H1 (cell line): ENCODE data around the gene MTMR6. TPM values are rescaled to one million over a fixed set of nuclear protein-coding genes. Genes with fewer than 3 reads are reported as not detected.

Experiments used
- CTCF ChIA-PET: fragments of 300-600 bp; sonication (Branson Sonifier 250); formaldehyde crosslinking; loops from one replicate; lab custom pipeline; 2021; ENCODE audit not compliant: partially characterized antibody; lab: Charles Lee
- POLR2A ChIA-PET: fragments of 300-600 bp; sonication (Branson Sonifier 250); formaldehyde crosslinking; loops from one replicate; lab custom pipeline; 2021; ENCODE audit warnings: inconsistent platforms; ENCODE audit not compliant: partially characterized antibody; lab: Charles Lee
- DNase-seq, 2 experiments: peaks; one replicate each; pipeline versions ENCODE4 v3.0.0 to v3.0.0-alpha.2; 2010 to 2022; ENCODE audit warnings: low spot score in 2 of 2, low read depth in 1 of 2, mixed read lengths in 1 of 2
- FAIRE-seq: peaks from 2 replicates; lab custom pipeline; 2011; peaks lifted over from hg19 to GRCh38; lab: Jason Lieb, UNC
- H2AFZ ChIP-seq: 2 replicates; pipeline ENCODE4 v1.8.1; 2012; ENCODE audit warnings: low read length, inconsistent platforms
- H2AK5ac ChIP-seq: 2 replicates; pipeline ENCODE4 v1.6.1; 2013; ENCODE audit warnings: low read depth, low read length
- H2BK120ac ChIP-seq: replicated peaks from 2 replicates; pipeline ENCODE3; 2013; ENCODE audit warnings: low read depth, low read length, inconsistent platforms
- H2BK12ac ChIP-seq: 2 replicates; pipeline ENCODE4 v1.6.1; 2013; ENCODE audit warnings: low read depth, low read length
- H2BK15ac ChIP-seq: 2 replicates; pipeline ENCODE4 v1.6.1; 2013; ENCODE audit warnings: low read length
- H2BK20ac ChIP-seq: 2 replicates; pipeline ENCODE4 v1.6.1; 2013; ENCODE audit warnings: low read length
- H2BK5ac ChIP-seq: 2 replicates; pipeline ENCODE4 v1.6.1; 2013; ENCODE audit warnings: low read depth, low read length
- H3K14ac ChIP-seq: 2 replicates; pipeline ENCODE4 v1.6.1; 2013; ENCODE audit warnings: inconsistent platforms; ENCODE audit not compliant: insufficient read length
- H3K18ac ChIP-seq: 2 replicates; pipeline ENCODE4 v1.6.1; 2013; ENCODE audit warnings: low read length; ENCODE audit errors: extremely low read depth
- H3K23ac ChIP-seq: 2 replicates; pipeline ENCODE4 v1.6.1; 2013; ENCODE audit warnings: inconsistent platforms; ENCODE audit not compliant: insufficient read length
- H3K23me2 ChIP-seq: 2 replicates; pipeline ENCODE4 v1.6.1; 2013; ENCODE audit warnings: low read depth, low read length
- H3K27ac ChIP-seq: 2 replicates; pipeline ENCODE4 v1.6.1; 2011; ENCODE audit warnings: low read depth, low read length, inconsistent platforms
- H3K27me3 ChIP-seq, 4 experiments: replicated peaks in 1 of 4; 1 replicate in 1 of 4; 2 replicates in 3 of 4; pipeline versions ENCODE4 v1.6.1 to v1.8.1; 2011 to 2013; ENCODE audit warnings: low read length in 3 of 4, mild to moderate bottlenecking in 3 of 4, inconsistent platforms in 2 of 4, mixed read lengths in 2 of 4, moderate library complexity in 1 of 4; ENCODE audit not compliant: control insufficient read depth in 3 of 4, insufficient read depth in 3 of 4; ENCODE audit errors: extremely low read depth in 1 of 4
- H3K36me3 ChIP-seq, 4 experiments: 2 replicates each; pipeline versions ENCODE4 v1.6.1 to v1.8.1; 2011 to 2013; ENCODE audit warnings: mild to moderate bottlenecking in 4 of 4, low read length in 3 of 4, moderate library complexity in 2 of 4, control low read depth in 1 of 4, inconsistent platforms in 1 of 4; ENCODE audit not compliant: insufficient read depth in 4 of 4, control insufficient read depth in 2 of 4
- H3K4ac ChIP-seq: replicated peaks from 2 replicates; pipeline ENCODE3; 2013; ENCODE audit warnings: low read length, low read depth, mixed read lengths, inconsistent platforms; ENCODE audit not compliant: insufficient read length
- H3K4me1 ChIP-seq, 4 experiments: replicated peaks in 1 of 4; 1 replicate in 1 of 4; 2 replicates in 3 of 4; pipeline versions ENCODE4 v1.6.1 to v1.8.1; 2011 to 2013; ENCODE audit warnings: low read length in 3 of 4, inconsistent platforms in 2 of 4, mixed read lengths in 1 of 4; ENCODE audit not compliant: insufficient read depth in 4 of 4, control insufficient read depth in 3 of 4
- H3K4me2 ChIP-seq, 2 experiments: 2 replicates each; pipeline versions ENCODE4 v1.6.1 to v1.8.1; 2011 to 2013; ENCODE audit warnings: low read depth in 2 of 2, low read length in 2 of 2, control low read depth in 1 of 2, inconsistent platforms in 1 of 2, mild to moderate bottlenecking in 1 of 2; ENCODE audit not compliant: insufficient read depth in 1 of 2
- H3K4me3 ChIP-seq, 4 experiments: fragments of 200-600, 300-600 bp in 1 of 4; sonication (generic), shearing (Covaris generic), sonication (Bioruptor Twin) in 1 of 4; 2 replicates each; pipeline versions ENCODE4 v1.5.1 to v1.8.1; 2011 to 2016; ENCODE audit warnings: low read length in 4 of 4, low read depth in 3 of 4, control low read depth in 2 of 4, inconsistent platforms in 2 of 4, mild to moderate bottlenecking in 2 of 4, mixed read lengths in 1 of 4, moderate library complexity in 1 of 4; ENCODE audit not compliant: insufficient read depth in 2 of 4; ENCODE audit errors: extremely low read depth in 1 of 4
- H3K56ac ChIP-seq: replicated peaks from 2 replicates; pipeline ENCODE3; 2013; ENCODE audit warnings: low read depth, mild to moderate bottlenecking, mixed read lengths, low read length, inconsistent platforms; ENCODE audit not compliant: insufficient read length
- H3K79me1 ChIP-seq: 2 replicates; pipeline ENCODE4 v1.6.1; 2013; ENCODE audit warnings: low read depth, low read length, control low read depth
- H3K79me2 ChIP-seq, 2 experiments: 2 replicates each; pipeline versions ENCODE4 v1.6.1 to v1.8.1; 2012 to 2013; ENCODE audit warnings: low read length in 2 of 2, mild to moderate bottlenecking in 2 of 2, inconsistent platforms in 1 of 2; ENCODE audit not compliant: insufficient read depth in 2 of 2, control insufficient read depth in 1 of 2
- H3K9ac ChIP-seq, 4 experiments: replicated peaks in 1 of 4; 1 replicate in 1 of 4; 2 replicates in 3 of 4; pipeline versions ENCODE4 v1.6.1 to v1.8.1; 2011 to 2013; ENCODE audit warnings: low read depth in 3 of 4, low read length in 3 of 4, control low read depth in 2 of 4, mild to moderate bottlenecking in 2 of 4, moderate library complexity in 2 of 4, inconsistent platforms in 1 of 4; ENCODE audit errors: extremely low read depth in 1 of 4
- H3K9me3 ChIP-seq, 2 experiments: 2 replicates each; pipeline versions ENCODE4 v1.6.1 to v1.8.1; 2012 to 2013; ENCODE audit warnings: mild to moderate bottlenecking in 2 of 2, moderate library complexity in 2 of 2, control low read depth in 1 of 2, inconsistent platforms in 1 of 2, low read depth in 1 of 2, low read length in 1 of 2, mixed read lengths in 1 of 2; ENCODE audit not compliant: insufficient read depth in 2 of 2
- H4K20me1 ChIP-seq, 2 experiments: replicated peaks in 1 of 2; 2 replicates each; pipeline versions ENCODE3 to v1.8.1; 2011 to 2013; ENCODE audit warnings: inconsistent platforms in 2 of 2, low read length in 2 of 2, mild to moderate bottlenecking in 1 of 2; ENCODE audit not compliant: insufficient read depth in 2 of 2, control insufficient read depth in 1 of 2
- H4K5ac ChIP-seq: 2 replicates; pipeline ENCODE4 v1.6.1; 2013; ENCODE audit warnings: low read length, low read depth, mixed read lengths, inconsistent platforms; ENCODE audit not compliant: insufficient read length
- H4K8ac ChIP-seq: 2 replicates; pipeline ENCODE4 v1.8.0; 2013; ENCODE audit warnings: mild to moderate bottlenecking, moderate library complexity, low read length, inconsistent platforms; ENCODE audit not compliant: insufficient read depth; ENCODE audit errors: extremely low read depth
- H4K91ac ChIP-seq: replicated peaks from 2 replicates; pipeline ENCODE3; 2013; ENCODE audit warnings: low read length, mixed read lengths, inconsistent platforms; ENCODE audit not compliant: insufficient read length
- ASH2L ChIP-seq: fragments of 200-600, 300-600 bp; sonication (generic); IDR thresholded peaks from one replicate; pipeline ENCODE4 v1.7.1; 2017; ENCODE audit warnings: low read length
- CHD1 ChIP-seq: IDR thresholded peaks from 2 replicates; pipeline ENCODE4 v1.6.1; 2012; ENCODE audit warnings: low read depth, low read length, improper control_type of control experiment
- CREB1 ChIP-seq: IDR thresholded peaks from 2 replicates; pipeline ENCODE4 v1.6.1; 2012; ENCODE audit warnings: inconsistent platforms
- EZH2 ChIP-seq: fragments of 200-600 bp; sonication (generic); IDR thresholded peaks from 2 replicates; pipeline ENCODE4 v1.7.1; 2012; ENCODE audit warnings: low read depth, mild to moderate bottlenecking, moderate library complexity, low read length, inconsistent platforms; ENCODE audit not compliant: severe bottlenecking
- GTF2F1 ChIP-seq: IDR thresholded peaks from 2 replicates; pipeline ENCODE4 v1.6.1; 2012; ENCODE audit warnings: low read depth, low read length, improper control_type of control experiment, borderline replicate concordance
- HDAC2 ChIP-seq, 2 experiments: fragments of 300-600 bp in 1 of 2; sonication (generic) in 1 of 2; IDR thresholded peaks; 2 replicates each; pipeline ENCODE4 v1.6.1; 2011 to 2012; ENCODE audit warnings: low read depth in 2 of 2, low read length in 2 of 2, mild to moderate bottlenecking in 2 of 2, moderate library complexity in 2 of 2, borderline replicate concordance in 1 of 2, inconsistent platforms in 1 of 2
- HDAC6 ChIP-seq: IDR thresholded peaks from one replicate; pipeline ENCODE4 v1.7.1; 2012; ENCODE audit warnings: low read depth, mild to moderate bottlenecking, inconsistent platforms, low read length, moderate library complexity
- KDM5A ChIP-seq: fragments of 200-600 bp; IDR thresholded peaks from 2 replicates; pipeline ENCODE4 v1.7.1; 2012; ENCODE audit warnings: mild to moderate bottlenecking, low read length, inconsistent platforms, mixed read lengths
- NRF1 ChIP-seq: IDR thresholded peaks from 2 replicates; pipeline ENCODE4 v1.6.1; 2011; ENCODE audit warnings: mild to moderate bottlenecking, low read depth, low read length, improper control_type of control experiment
- RNF2 ChIP-seq: fragments of 200-900, 300-1000 bp; sonication (generic); IDR thresholded peaks from 2 replicates; pipeline ENCODE4 v1.7.1; 2016; ENCODE audit warnings: borderline replicate concordance, low read depth, mild to moderate bottlenecking, antibody characterized with exemption, low read length; ENCODE audit not compliant: poor library complexity, severe bottlenecking; ENCODE audit errors: missing control alignments
- SP2 ChIP-seq: IDR thresholded peaks from 2 replicates; pipeline ENCODE4 v1.6.1; 2012; ENCODE audit warnings: mild to moderate bottlenecking, low read length, inconsistent platforms
- TAF1 ChIP-seq: IDR thresholded peaks from 2 replicates; pipeline ENCODE4 v1.6.1; 2011; ENCODE audit warnings: mild to moderate bottlenecking, low read depth, low read length
- WGBS, 2 experiments: shearing (Covaris generic) in 1 of 2; methylation state at CpG; one replicate each; pipeline versions ENCODE4 v1.1.6 to v1.1.7; 2013 to 2015; ENCODE audit warnings: low lambda C conversion rate in 2 of 2, mixed read lengths in 2 of 2, inconsistent platforms in 1 of 2, low coverage in 1 of 2, missing lambda C conversion rate in 1 of 2; ENCODE audit not compliant: insufficient replicate concordance in 2 of 2, insufficient coverage in 1 of 2, insufficient read length in 1 of 2; ENCODE audit errors: extremely low coverage in 1 of 2, missing lambda C conversion rate in 1 of 2; 5-methylcytosine and 5-hydroxymethylcytosine counted together
- polyA plus RNA-seq, 7 experiments: library from polyadenylated mRNA; depleted of rRNA in 3 of 7; stranded (reverse) in 5 of 7; unstranded in 2 of 7; fragments of >200 nt in 5 of 7; fragments of 200-250 nt in 2 of 7; gene quantifications; 1 replicate in 5 of 7; 2 replicates in 1 of 7; 4 replicates in 1 of 7; pipeline versions ENCODE4 v1.2.1 to v1.2.3, GENCODE V29; 2011 to 2013; ENCODE audit warnings: missing spikeins in 2 of 7, mixed read lengths in 2 of 7
- total RNA-seq: library from RNA; stranded (reverse); fragmentation: NEBNext Ultra II Directional; extraction: Animal tissue kit (Norgen Biotek cat#: 25700); gene quantifications from 2 replicates; pipeline ENCODE4 v1.2.1, GENCODE V29; 2021

Gene MTMR6
- total and polyA plus RNA-seq, 2 of the 8 experiments (the other 6 are each of a cell fraction or from before 2014, with no cell fraction given) = 2.1 to 8.4 TPM

DNA sequence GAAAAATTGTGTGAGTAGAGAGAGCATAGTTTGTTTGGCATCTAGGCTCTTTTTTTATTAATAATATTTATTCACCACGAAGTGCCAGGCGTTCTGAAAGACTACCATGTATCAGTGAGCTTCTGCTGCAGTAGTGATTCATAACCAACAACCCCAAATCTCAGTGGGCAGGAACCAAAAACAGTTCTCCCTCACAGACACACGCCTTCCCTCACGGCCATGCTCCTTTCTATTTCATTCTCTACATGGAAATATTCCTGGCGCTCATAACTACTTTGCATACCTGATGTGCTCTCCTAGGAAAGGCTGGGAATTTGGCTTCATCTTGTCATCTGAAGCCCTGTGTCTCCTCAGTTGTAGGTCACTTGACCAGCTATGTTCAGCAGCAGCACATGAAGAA, 88.6 kb downstream of the MTMR6 start:
- Histone ChIP-seq H3K79me2 (no peaks in the 10 kb centered on the region), H4K20me1 (no peaks in the 10 kb centered on the region), H3K4ac (no peak overlapping the region), H4K91ac (no peak overlapping the region), H2BK5ac (no peak overlapping the region), H3K56ac (no peak overlapping the region), H4K5ac (no peak overlapping the region), H3K4me3 (no peak overlapping the region), H3K27me3 (no peaks in the 10 kb centered on the region), H3K9ac (no peak overlapping the region), H3K14ac (no peak overlapping the region), H3K23ac (no peak overlapping the region), H2AFZ (no peak overlapping the region; the same call in 1 of the 2 replicates), H3K23me2 (no peaks in the 10 kb centered on the region), H2BK15ac (no peak overlapping the region), H3K4me2 (no peak overlapping the region), H4K8ac (no peak overlapping the region), H3K36me3 (no peaks in the 10 kb centered on the region), H3K18ac (no peak overlapping the region), H2BK20ac (no peak overlapping the region), H3K9me3 (no peaks in the 10 kb centered on the region; a peak in 1 of 4 replicates), H3K79me1 (no peaks in the 10 kb centered on the region), H3K27ac (no peak overlapping the region; the same call in 1 of the 2 replicates), H3K4me1 (peaks cover 0 to 5% (median under 1%) of the 10 kb centered on the region in 4 experiments; a peak in 2 of 7 replicates), H2BK12ac (no peak overlapping the region), H2BK120ac (no peak overlapping the region), H2AK5ac (no peak overlapping the region)
- no peak for DNase-seq
- POLR2A ChIA-PET = no interaction called here
- CTCF ChIA-PET = interaction anchor here (0.7 kb wide), 1 partner anchor 10 kb away, joined by 3 read pairs; no protein-coding TSS in a partner anchor
- FAIRE-seq = no peak
- WGBS, 2 experiments = 95% methylated on average over 5 of the region's 5 CpGs; no CpG with 5 or more reads in 1 of the 2 experiments
- TF ChIP-seq CHD1 (no peak), RNF2 (no peak), HDAC6 (no peak), NRF1 (no peak), CREB1 (no peak), GTF2F1 (no peak), HDAC2 (IDR thresholded peaks at IDR 0.05; ENCODE audit: borderline replicate concordance in 1 of 2, low read depth in 2 of 2, low read length in 2 of 2) (no peak), TAF1 (no peak), SP2 (no peak), EZH2 (no peak), KDM5A (no peak), ASH2L (no peak)
